ENCODE measurements around the gene PAPPA2.
"Not testable (repeated sequence)": the region's sequence is repeated elsewhere in the genome, so short reads cannot be mapped to it uniquely, and the experiment has no call there.

PAPPA2 gene

DNA sequence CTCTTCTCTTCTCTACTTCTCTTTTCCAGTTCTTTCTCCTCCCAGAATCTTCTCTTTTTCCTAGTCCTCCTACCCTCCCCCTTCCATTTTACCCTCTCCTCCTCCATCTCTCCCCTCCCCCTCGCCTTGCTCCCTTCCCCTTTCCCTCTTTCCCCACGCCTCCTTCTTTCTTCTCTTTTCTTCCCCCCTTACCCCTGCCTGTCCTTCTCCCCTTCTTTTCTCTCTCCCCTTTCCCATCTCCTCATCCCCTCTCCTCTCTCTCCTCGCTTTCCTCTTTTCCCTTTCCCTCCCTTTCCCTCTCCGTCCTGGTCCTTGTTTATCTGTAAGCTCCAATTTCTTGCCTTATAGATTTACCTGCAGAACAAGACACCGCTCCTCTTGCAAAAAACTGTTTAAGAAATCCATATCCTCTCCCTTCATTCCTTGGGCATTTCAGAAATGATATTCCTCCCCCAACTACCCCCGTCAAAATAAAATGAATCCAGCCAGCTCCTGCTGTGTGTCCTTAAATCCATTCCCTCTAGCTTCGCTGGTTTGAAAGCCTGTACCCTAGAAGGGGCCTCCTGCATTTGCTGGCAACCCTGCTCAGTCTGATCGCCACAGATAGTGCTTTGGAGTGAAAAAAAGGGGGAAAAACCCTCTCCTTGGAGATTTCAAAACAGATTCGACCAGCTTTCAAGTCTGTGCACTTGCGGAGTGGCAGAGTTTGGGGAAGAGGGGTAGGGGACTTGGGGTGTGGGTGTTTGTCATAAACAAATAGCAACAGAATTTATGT lies 89.4 kb downstream of the PAPPA2 start:
- DNase-seq: no peak

DNA sequence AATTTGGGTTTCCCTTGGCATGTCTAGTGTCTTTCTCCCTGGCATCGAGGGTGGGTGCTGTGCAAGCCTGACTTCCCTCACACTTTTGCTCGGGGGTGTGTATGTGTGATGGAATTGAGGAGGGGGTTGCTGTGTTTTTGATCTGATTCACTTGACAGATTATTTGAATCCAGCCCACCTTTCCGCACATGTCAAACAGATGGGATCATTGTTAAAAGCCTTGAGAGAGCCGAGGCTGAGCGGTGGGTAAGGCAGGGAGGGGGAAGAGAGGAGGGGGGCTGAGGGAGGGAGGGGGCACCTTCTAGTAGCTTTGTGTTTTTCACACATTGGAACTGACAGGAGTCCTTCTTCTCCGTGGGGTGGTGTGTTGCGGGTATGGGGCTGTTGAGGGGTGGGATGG lies 90.0 kb downstream of the PAPPA2 start:
- DNase-seq: no peak

DNA sequence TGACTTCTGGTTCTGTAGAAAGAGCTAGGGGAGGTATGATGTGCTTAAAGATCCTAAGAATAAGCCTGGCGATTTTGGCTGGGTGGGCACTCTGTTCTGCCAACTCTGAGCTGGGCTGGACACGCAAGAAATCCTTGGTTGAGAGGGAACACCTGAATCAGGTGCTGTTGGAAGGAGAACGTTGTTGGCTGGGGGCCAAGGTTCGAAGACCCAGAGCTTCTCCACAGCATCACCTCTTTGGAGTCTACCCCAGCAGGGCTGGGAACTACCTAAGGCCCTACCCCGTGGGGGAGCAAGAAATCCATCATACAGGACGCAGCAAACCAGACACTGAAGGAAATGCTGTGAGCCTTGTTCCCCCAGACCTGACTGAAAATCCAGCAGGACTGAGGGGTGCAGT lies 93.3 kb downstream of the PAPPA2 start:
- no peak for DNase-seq

DNA sequence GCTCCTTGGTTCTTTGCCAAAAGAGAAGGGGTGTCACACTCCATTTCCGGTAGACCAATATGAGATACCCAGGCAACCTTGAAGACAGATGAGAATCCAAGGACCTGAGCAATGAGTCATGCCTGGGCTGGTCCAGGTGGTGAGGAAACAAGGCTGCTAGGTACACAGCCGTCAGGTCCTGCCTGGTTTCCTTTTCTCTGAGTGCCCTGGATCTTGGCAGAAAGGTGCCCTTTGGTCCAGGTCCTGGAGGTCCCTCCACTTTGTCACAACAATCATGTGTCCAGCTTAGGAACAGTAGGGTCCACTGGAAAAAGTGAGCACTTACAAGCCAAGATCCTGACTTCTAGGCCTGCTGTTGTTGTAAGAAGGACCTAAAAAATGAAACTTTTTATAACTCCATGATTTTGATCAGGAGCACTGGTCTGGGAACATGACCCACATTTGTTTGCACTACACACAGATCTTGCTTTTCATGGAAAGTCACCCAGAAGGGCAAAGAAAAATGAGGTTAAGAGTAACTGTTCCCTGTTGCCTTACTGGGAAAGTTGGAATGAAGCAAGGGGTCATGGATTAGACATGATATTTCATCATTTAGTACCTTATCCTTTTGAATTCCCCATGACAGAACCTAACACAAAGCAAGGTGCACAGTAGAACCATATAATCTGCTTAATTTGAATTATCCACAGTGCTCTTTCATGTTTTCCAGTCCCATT lies 94.7 kb downstream of the PAPPA2 start:
- DNase-seq: no peak

DNA sequence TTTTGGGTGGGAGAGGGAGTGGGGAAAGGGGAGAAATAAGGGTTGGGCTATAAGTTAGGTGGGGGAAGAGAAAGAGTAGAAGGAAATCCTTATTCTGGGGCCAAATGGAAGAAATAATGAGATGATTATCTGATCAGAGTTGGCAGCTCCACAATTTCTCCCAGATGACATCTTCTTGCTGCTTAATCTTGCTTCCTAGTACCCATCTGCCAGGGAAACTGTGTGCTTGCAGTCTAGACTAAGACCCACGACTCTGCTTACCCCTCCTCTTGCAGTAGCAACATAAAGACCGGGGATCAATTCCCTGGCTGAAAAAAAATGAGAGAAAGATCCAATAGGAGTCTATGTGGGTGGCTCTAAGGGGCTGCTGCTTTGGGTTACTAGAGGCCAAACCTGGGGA lies 95.6 kb downstream of the PAPPA2 start:
- DNase-seq: no peak

DNA sequence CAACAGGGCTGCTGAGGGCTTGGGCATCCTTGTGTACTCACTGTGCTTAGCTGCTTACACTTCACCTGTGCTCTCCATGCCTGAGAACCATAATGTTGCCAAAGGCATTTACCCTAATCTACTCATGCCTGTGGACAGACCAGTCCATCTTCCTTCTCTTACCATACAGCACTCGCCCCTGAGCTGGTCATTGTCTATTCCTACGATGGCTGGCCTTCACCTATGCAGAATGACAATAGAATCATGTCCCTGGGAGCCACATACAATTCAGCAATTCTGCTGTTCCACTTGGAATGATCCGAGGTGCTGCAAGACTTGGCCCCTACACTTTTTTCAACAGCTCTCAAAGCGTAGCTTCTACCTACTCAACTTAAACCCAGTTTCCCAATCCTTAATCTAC lies 96.5 kb downstream of the PAPPA2 start:
- no peak for DNase-seq

DNA sequence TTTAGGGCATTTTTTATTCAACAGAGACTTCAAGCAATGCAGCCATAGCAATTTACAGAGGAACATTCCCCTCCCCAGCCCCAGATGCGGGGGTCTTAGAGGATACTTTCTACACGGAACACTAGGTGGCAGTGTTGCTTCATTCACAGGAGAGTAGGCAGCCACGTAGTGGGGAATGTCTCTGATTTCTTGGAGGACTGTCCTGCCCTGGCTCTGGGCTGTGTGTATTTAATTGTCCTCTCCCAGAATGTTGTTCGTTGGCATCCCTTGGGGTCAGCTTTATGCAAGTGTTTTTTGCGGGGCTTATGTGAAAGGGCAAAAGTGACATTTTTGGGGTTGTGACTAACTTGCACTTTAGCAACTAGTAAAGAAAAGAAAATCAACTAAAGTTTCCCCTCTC lies 96.9 kb downstream of the PAPPA2 start:
- DNase-seq: peak; percentile 13

DNA sequence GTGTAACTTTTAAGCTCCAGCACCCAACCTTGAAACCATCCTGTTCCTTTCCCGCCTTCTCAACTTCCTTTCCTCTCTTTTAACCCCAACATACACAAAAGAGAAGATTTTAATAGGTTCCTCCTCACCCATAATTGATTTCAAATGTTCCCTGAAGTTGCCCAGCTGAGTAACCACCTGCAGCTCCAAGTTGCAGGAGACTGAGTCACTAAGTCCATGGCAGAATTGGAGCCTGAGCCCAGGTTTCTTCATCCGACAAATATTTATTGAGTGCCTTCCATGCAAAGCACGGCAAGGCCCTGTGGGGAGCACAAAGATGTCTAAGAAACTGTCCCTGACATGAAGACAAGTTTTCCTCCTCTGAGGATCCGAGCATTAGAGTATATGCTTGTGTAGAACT lies 97.7 kb downstream of the PAPPA2 start:
- DNase-seq: no peak

DNA sequence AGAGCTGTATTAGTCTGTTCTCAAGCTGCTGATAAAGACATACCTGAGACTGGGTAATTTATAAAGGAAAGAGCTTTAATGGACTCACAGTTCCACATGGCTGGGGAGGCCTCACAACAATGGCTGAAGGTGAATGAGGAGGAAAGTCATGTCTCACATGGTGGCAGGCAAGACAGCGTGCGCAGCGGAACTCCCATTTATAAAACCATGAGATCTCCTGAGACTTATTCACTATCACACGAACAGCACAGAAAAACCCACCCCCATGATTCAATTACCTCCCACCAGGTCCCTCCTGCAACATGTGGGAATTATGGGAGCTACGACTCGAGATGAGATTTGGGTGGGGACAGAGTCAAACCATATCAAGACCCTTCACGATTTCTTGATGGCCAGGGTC lies 98.8 kb downstream of the PAPPA2 start:
- not testable (repeated sequence) for DNase-seq

DNA sequence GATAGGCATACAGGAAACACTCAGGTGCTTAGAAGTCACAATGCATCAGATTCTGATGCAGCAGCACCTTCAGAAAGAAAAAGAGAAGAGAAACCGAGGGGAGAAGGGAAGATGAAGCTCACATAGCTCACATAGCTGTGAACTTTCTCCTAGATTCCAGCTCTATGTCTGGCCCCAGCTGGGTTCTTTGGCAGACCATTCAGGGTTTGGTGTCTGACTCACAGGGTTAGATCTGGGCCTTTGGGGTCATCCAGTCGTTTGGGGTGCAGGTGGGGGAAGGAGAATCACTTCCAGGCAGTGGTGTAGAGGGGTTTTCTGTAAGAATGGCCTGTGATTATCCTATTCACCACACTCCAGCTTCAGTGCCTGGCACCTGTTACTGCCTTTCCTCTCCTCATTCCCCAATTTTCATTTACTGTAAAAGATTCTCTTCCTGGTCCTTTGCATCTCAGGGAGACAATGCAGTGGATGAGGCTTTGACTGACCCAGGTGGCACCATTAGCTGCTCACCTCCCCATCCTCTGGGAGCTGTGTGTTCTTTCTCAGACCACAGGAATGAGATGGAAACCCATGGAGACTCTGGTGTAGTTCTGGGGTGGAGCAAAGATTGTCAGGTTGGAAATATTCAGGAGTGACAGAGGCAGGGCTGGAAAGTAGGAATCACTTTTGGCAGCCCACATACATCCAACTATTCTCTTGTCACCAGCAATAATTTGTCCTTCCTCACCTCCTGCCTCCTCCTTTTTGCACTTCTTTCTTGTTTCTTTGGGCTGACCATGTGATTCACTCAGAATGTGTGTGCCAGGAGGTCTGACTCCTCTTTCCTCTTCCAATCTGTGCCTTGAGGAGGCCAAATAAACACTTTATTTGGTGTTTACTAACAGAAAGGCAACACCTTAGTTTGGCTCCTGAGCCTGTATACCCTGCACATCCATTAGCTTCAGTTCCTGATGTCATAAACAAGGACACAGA lies 103.3 kb downstream of the PAPPA2 start:
- no peak for DNase-seq

DNA sequence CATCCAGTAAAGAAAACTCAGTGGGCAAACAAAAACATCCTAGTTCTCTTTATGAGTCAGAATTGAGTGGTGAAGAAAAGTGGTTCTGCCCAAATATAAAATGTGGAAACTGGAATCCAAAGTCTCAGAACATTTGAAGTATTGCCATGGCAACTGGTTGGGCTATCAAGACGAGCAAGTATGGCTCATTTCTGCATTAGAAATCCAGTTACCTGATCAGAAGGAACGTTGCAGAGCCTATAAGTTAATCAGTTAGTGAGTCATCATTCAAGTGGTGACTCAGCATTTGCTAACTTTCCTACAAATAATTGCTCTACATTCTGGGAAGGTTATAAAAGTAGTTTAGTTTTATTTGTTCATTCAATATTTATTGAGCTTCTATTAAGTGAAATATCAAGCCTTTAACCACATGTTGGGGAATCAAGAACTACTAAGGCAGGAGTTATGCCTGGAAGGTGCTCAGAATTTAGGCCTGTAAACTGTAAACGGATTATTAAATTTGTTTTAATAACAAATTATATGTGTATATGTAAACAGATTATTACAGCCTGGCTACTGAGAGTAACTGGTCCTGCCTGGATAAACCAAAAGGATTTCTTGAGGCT lies 104.3 kb downstream of the PAPPA2 start:
- no peak for DNase-seq

DNA sequence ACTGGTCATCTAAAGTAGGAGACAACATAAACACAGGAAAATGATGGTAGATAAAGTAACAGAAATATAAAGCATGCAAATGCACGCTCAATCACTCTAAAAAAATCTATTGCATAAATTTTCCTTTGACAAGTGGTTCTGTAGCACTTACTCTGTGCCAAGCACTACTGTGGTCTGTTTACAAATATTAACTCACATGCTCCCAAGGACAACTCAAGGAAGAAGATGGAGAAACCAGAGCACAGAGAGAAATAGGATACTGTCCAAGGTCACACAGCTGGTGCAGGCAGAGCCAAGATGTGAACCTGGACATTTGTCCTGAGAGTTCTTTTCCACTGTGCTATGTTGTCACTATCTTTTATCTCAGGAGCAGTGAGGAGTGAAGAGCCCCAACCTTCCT lies 105.2 kb downstream of the PAPPA2 start:
- no peak for DNase-seq

DNA sequence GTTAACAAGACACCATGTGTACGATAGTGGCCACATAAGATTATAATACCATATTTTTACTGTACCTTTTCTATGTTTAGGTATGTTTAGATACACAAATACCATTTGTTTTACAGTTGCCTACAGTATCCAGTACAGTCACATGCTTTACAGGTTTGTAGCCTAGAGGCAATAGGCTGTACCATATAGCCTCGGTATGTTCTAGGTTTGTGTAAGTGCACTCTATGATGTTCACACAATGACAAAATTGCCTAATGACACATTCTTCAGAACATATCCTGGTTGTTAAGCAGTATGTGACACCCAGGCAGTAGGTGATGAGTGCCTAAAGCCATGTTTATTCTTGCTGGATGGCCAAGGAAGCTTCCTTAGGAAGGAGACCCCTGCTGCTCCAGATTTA lies 111.8 kb downstream of the PAPPA2 start:
- no peak for DNase-seq

DNA sequence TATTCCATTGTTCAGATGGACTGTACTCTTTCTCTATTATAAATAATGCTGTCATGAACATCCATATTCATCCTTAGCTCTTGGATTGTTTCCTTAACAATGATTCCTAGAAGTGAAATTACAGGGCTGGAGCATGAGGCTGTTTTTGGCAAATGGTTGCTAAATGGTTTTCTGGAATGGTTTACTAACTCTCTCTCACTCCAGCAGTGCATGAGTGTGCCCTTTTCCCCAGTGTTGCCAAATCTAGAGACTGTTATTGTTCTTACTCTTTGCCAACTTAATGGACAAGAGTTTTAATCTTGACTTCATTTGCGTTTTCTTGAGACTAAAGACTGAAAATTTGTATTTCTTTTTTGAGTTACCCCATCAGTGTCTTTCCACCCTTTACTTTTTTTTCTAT lies 113.0 kb downstream of the PAPPA2 start:
- DNase-seq: no peak

DNA sequence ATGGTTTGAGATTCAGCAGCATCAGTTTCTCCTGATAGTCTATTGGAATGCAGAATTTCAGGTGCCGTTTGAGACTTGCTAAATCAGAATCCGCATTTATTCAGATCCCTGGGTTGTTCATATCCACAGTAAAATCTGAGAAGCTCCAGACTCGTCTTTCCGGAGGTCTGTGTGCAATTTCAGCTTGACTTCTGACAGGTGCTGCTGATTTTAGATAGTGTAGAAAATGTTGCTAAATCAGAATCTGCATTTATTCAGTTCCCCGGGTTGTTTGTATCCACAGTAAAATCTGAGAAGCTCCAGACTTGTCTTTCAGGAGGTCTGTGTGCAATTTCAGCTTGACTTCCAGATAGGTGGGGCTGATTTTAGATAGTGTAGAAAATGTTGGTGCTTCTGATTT lies 113.7 kb downstream of the PAPPA2 start:
- no peak for DNase-seq

DNA sequence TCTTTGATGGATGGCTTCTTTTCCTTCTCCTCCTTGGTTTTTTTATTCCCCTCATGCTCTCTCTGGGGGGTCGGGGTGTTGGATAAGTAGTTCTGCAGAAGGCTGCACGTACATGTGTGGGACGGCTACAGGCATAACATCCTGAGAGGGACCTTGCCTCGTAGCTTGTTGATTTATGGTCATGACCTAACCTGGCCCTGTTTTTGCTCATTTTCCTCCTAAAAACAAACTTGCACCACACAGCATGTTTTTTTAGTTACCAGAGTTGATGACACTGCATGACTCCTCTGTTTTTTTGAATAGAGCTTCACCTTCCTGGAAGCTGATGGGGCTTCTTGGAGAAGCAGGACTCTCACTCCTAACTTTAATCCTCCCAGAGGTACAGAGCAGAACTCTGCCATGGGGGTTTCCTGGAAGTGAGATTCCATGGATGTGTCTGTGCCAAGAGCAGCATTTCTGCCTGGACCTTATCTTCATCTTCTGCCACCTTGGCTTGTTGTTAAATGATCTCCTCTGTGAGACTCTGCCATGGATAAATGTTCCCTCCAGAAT lies 114.7 kb downstream of the PAPPA2 start:
- DNase-seq: no peak

DNA sequence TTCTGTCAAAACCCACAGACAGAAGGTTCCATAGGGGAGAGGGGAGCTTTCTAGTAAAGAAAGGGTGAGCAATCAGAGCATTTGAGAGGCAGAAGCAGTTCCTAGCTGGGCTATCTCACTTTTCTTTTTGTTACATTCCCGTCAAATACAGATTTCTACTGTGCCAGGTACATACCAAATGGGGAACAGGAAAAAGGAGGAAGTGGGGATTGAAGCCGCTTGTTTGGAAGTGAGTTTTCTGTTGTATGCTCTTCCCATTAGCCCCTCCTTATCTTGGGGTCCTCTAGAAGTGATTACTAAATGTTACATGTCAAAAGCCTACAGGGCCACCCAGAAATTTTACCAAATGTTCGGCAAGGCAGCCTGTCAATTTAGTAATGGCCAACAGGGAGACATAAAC lies 116.1 kb downstream of the PAPPA2 start:
- no peak for DNase-seq

DNA sequence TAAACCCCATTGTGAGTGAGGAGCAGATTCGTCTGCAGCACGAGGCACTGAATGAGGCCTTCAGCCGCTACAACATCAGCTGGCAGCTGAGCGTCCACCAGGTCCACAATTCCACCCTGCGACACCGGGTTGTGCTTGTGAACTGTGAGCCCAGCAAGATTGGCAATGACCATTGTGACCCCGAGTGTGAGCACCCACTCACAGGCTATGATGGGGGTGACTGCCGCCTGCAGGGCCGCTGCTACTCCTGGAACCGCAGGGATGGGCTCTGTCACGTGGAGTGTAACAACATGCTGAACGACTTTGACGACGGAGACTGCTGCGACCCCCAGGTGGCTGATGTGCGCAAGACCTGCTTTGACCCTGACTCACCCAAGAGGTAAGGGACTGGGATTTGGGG lies 132.2 kb downstream of the PAPPA2 start:
- no peak for DNase-seq

DNA sequence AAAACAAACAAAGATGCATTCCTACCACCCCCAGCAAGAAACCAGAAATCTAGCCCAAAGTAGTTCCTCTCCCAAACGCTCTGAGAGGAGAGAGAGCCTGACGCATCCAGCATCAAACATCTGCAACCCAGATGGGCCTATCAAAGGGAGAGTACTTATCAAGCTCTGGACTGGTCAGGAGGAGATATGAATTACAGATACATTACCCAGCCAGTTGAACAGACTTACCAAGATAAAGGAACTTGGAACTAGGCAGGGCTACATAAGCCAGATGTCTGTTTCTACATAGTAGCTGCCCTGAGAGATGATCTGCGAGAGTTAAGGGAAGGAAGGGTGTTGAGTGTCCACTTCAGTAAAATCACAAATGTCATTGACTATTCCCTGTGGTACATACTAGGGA lies 138.4 kb downstream of the PAPPA2 start:
- DNase-seq: no peak

DNA sequence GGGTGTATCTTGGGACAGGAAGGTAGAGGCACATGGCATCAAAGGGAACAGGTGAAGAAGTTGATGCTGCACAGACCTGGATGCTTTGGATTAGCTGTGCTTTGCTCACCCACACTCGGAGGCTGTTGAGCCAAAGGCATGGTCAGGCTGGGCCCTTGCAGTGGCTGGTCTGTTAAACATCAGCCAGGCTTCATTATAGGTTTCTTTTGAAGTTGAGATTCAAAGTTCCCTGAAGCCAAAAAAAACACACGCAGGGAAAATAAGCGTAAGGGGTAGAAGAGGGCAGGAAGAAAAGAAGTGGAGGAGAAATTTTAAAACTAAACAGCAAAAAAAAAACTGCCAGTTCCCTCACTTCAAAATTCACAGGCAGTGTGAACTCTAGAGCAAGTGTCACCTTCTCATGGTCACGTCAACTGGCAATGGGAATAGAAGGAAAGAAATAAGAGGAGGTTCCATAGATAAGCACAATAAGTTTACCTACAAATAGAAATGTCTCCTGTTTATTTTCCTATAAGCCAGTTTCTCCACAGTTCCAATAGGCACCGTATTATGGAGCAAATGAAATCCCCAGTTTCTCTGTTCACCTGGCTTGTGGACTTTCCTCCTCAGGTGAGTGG lies 139.5 kb downstream of the PAPPA2 start:
- DNase-seq: no peak

DNA sequence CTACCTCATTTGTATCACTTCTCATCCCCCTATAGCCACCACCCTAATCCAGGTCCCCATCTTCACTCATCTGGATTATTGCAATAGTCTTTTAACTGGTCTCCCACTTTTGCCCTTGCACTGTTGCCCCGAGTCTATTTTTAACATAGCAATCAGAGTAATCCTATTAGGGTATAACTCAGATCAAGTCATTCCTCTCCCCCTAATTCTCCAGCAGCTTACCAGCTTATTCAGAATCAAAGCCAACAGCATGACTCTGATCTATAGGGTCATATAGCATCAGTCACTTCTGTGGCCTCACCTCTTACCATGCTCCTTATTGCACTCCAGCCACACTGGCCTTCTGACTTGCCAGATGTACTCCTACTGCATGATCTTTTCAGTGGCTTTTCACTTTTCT lies 140.7 kb downstream of the PAPPA2 start:
- DNase-seq: no peak

DNA sequence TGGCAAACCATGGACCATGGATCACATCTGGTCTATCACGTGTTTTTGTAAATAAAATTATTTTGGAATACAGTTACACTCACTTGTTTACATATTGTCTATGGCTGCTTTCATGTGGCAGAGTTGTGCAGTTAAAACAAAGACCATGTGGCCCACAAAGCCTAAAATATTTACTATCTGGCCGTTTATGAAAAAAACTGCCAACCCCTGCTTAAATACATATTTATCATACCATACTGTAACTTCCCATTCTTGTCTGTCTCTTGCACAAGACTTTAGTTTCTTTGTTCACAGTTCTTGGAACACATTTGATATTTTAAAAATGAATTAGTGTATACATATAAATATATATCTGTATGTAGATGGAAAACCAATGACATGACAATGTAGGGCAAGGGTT lies 141.5 kb downstream of the PAPPA2 start:
- DNase-seq: no peak

All from NCI-H1105 (cell line).